ENCODE results near the gene CRYZL1.

CRYZL1 gene

DNA sequence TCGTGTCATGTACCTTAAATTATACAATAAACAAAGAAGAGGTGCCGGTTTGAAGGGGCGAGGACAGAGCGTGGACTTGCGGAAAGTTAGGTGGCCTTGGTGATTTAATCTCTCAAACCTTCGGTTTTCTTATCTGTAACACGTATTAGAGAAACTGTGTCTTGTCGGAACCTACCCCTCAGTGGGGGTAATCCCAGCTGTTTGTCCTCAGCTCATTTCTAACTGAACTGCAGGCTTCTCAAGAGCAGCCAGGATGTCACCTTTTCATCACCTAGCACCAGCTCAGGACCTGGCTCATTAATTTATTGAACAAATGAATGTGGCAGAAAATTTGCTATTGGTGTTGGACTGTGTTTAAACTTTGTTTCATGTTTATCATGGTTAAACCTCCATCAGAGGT is 31.9 kb upstream of the CRYZL1 start:
- ATAC-seq (ENCODE audit: insufficient read depth, low read depth) = no peak
- H3K4me2 ChIP-seq (ENCODE audit: insufficient read depth, low read length) = no peak overlapping the region
- H3K27me3 ChIP-seq (ENCODE audit: insufficient read depth, low read length, poor library complexity) = no peaks in the 10 kb centered on the region
- no peak overlapping the region for H3K4me3 ChIP-seq (ENCODE audit: low read depth in 1 of 2, low read length in 2 of 2)
- no peak for DNase-seq
- no peaks in the 10 kb centered on the region for H3K4me1 ChIP-seq (ENCODE audit: insufficient read depth, low read length)
- H3K79me2 ChIP-seq (ENCODE audit: insufficient read depth, low read length) = peaks cover 2% of the 10 kb centered on the region; the same call in 1 of the 2 replicates
- H3K36me3 ChIP-seq (ENCODE audit: insufficient read depth, low read length) = no peaks in the 10 kb centered on the region
- H3K27ac ChIP-seq (ENCODE audit: low read length) = no peak overlapping the region
- H2AFZ ChIP-seq (ENCODE audit: low read depth, low read length) = no peak overlapping the region
- peaks cover 3% of the 10 kb centered on the region; the same call in 1 of the 2 replicates for H4K20me1 ChIP-seq (ENCODE audit: insufficient read depth, low read length)
- no peak overlapping the region for H3K9ac ChIP-seq (ENCODE audit: low read depth, low read length)
- no peak for TF ChIP-seq EZH2 (IDR thresholded peaks at IDR 0.05; ENCODE audit: borderline replicate concordance, low read depth, low read length, severe bottlenecking)
- TF ChIP-seq, protein P1, sequence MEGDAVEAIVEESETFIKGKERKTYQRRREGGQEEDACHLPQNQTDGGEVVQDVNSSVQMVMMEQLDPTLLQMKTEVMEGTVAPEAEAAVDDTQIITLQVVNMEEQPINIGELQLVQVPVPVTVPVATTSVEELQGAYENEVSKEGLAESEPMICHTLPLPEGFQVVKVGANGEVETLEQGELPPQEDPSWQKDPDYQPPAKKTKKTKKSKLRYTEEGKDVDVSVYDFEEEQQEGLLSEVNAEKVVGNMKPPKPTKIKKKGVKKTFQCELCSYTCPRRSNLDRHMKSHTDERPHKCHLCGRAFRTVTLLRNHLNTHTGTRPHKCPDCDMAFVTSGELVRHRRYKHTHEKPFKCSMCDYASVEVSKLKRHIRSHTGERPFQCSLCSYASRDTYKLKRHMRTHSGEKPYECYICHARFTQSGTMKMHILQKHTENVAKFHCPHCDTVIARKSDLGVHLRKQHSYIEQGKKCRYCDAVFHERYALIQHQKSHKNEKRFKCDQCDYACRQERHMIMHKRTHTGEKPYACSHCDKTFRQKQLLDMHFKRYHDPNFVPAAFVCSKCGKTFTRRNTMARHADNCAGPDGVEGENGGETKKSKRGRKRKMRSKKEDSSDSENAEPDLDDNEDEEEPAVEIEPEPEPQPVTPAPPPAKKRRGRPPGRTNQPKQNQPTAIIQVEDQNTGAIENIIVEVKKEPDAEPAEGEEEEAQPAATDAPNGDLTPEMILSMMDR (IDR thresholded peaks at IDR 0.05; ENCODE audit: borderline replicate concordance, extremely low read depth, low read length, poor library complexity, severe bottlenecking) = no peak
- no peaks in the 10 kb centered on the region for H3K9me3 ChIP-seq (ENCODE audit: insufficient read depth, low read length, severe bottlenecking)

DNA sequence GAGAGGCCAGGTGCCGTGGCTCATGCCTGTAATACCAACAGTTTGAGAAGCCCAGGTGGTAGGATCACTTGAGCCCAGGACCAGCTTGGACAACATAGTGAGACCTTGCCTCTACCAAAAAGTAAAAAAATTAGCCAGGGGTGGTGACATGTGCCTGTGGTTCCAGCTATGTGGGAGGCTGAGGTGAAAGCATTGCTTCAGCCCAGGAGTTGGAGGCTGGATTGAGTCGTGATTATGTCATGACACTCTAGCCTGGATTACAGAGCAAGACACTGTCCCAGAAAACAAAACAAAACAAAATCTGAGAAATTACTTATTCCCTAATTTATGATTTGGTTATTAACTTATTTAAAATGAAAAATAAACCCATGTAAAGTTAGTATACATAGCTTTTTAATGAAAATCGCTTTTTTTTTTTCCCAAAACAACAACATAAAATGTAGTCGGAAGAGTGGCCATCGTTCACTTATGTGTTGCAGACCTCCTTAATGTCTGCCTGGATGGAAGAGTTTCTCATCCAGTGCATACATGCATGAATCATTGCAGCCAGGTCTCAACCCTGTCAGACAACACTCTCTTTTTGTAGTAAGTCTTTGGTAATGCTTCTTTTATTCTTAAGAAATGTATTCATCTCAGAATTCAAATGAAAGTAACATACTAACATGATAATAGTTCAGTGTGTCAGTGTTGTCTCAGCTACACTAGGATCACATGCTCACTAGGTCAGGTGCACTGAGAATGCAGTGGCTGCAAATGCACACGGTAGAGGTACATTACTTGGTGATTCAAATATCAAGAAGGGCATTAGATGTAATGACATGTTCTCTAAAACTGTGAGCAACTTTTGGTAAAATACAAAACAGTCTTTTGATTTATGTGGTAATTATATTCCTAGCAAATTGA is 28.8 kb upstream of the CRYZL1 start:
- Histone ChIP-seq H3K9me3 (ENCODE audit: insufficient read depth, low read length, severe bottlenecking) (no peaks in the 10 kb centered on the region), H3K4me1 (ENCODE audit: insufficient read depth, low read length) (no peaks in the 10 kb centered on the region), H3K9ac (ENCODE audit: low read depth, low read length) (no peak overlapping the region), H3K4me3 (ENCODE audit: low read depth in 1 of 2, low read length in 2 of 2) (no peak overlapping the region), H3K79me2 (ENCODE audit: insufficient read depth, low read length) (peaks cover 7% of the 10 kb centered on the region), H3K36me3 (ENCODE audit: insufficient read depth, low read length) (no peaks in the 10 kb centered on the region), H4K20me1 (ENCODE audit: insufficient read depth, low read length) (peaks cover 3% of the 10 kb centered on the region; the same call in 1 of the 2 replicates), H2AFZ (ENCODE audit: low read depth, low read length) (no peak overlapping the region), H3K4me2 (ENCODE audit: insufficient read depth, low read length) (no peak overlapping the region), H3K27me3 (ENCODE audit: insufficient read depth, low read length, poor library complexity) (no peaks in the 10 kb centered on the region), H3K27ac (ENCODE audit: low read length) (no peak overlapping the region)
- DNase-seq (no peak), ATAC-seq (ENCODE audit: insufficient read depth, low read depth) (no peak)
- no peak for TF ChIP-seq EZH2 (IDR thresholded peaks at IDR 0.05; ENCODE audit: borderline replicate concordance, low read depth, low read length, severe bottlenecking)
- TF ChIP-seq, protein P1 (IDR thresholded peaks at IDR 0.05; ENCODE audit: borderline replicate concordance, extremely low read depth, low read length, poor library complexity, severe bottlenecking) = no peak

DNA sequence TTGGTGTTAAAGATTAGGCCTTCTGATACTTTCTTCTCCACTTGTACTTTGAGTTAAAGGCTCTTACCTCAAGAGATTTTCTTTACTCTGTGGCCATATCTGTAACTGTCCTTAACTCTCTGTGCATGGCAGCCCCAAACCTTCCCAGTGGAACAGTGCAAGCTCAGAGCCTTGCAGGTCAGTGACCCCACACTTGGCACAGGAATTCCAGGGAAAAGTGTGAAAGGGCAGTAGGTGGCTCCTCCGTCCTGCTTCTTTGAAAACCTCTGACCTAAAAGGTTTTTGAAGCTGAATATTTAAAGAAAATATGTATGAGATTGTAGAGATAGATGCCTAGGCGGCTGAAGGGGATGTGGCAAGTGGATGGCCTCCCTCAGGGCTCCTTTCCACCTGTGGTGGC is 27.1 kb upstream of the CRYZL1 start:
- Histone ChIP-seq H3K4me1 (ENCODE audit: insufficient read depth, low read length) (no peaks in the 10 kb centered on the region), H3K27ac (ENCODE audit: low read length) (no peak overlapping the region), H3K36me3 (ENCODE audit: insufficient read depth, low read length) (no peaks in the 10 kb centered on the region), H3K79me2 (ENCODE audit: insufficient read depth, low read length) (peaks cover 13% of the 10 kb centered on the region), H2AFZ (ENCODE audit: low read depth, low read length) (no peak overlapping the region), H3K27me3 (ENCODE audit: insufficient read depth, low read length, poor library complexity) (no peaks in the 10 kb centered on the region), H3K4me3 (ENCODE audit: low read depth in 1 of 2, low read length in 2 of 2) (no peak overlapping the region), H3K9me3 (ENCODE audit: insufficient read depth, low read length, severe bottlenecking) (no peaks in the 10 kb centered on the region), H4K20me1 (ENCODE audit: insufficient read depth, low read length) (peaks cover 3% of the 10 kb centered on the region; the same call in 1 of the 2 replicates), H3K4me2 (ENCODE audit: insufficient read depth, low read length) (no peak overlapping the region), H3K9ac (ENCODE audit: low read depth, low read length) (no peak overlapping the region)
- TF ChIP-seq EZH2 (IDR thresholded peaks at IDR 0.05; ENCODE audit: borderline replicate concordance, low read depth, low read length, severe bottlenecking) = no peak
- TF ChIP-seq, protein P1 (IDR thresholded peaks at IDR 0.05; ENCODE audit: borderline replicate concordance, extremely low read depth, low read length, poor library complexity, severe bottlenecking) = no peak
- no peak for ATAC-seq (ENCODE audit: insufficient read depth, low read depth)
- no peak for DNase-seq
